NAMALWA (cell line): ENCODE data around the gene RASAL2.
A peak's percentile ranks its signal among the peaks of the same experiment; 100 is the strongest.

ENCODE experiments used
- DNase-seq: peaks from one replicate; pipeline ENCODE4 v3.0.0-alpha.2; 2015; ENCODE audit warnings: low spot score

RASAL2 gene

GRCh38 chr1:178393370-178393769, 299.5 kb downstream of the RASAL2 start:
- no peak for DNase-seq

DNA sequence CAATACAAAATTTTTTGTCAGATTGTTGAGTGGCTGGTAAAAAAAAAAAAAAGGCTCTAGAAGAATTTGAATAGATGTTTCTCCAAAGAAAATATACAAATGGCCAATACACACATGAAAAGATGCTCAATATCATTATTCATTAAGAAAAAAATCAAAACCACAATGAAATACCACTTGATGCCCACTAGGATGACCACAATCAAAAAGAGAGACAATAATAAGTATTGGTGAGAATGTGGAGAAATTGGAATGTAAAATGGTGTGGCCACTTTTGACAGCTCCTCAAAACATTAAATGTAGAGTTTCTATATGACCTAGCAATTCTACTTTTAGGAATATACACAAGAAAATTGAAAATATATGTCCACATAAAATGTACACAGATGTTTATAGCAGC, 302.9 kb downstream of the RASAL2 start:
- DNase-seq: no peak

DNA sequence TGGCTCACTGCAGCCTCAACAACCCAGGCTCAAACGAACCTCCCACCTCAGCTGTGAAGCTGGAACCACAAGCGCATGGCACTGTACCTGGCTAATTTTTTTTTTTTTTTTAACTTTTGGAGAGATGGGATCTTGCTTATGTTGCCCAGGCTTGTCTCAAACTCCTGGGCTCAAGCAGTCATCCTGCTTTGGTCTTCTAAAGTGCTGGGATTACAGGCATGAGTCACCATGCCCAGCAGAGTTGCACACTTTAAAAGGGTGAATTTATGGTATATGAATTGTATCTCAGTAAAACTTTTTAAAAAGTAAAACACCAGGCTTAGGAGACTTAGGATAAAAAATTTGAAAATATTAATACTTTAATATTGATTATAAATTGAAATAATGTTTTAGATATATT, 303.8 kb downstream of the RASAL2 start:
- no peak for DNase-seq

DNA sequence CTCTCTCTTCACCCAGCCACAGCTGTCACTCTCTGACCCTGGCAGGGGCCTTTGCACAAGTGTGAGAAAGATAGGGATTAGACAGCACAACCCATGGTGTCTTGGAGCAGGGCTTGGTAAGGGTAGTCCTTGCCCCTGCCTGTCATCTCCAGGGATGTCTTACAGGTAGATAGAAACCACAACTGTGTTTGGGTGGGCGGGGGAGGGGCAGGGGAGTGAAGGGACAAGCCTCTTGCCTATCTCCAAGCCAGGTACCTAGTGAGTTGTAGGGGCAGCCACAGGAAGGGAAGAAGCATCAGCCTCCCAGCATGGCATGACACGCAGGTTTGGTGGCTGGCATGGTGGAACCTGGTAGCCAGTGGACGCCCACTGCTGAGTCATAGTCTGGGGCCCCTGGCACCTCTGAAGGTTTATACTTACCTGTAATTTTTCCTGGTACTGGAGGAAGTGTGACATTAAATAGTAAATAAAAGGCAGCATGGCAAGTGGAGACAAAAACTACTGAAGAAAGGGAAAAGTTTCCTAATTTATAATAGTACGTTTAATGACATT, 305.3 kb downstream of the RASAL2 start:
- no peak for DNase-seq

GRCh38 chr1:178405137-178405536, 311.2 kb downstream of the RASAL2 start:
- DNase-seq: no peak

- no peak for DNase-seq
These were observed 313.3 kb downstream of the RASAL2 start for GRCh38 chr1:178407215-178407614.

GRCh38 chr1:178407655-178408054, 313.8 kb downstream of the RASAL2 start:
- peak; percentile 56 for DNase-seq

- no peak for DNase-seq
These were observed 315.0 kb downstream of the RASAL2 start for GRCh38 chr1:178408871-178409270.

DNA sequence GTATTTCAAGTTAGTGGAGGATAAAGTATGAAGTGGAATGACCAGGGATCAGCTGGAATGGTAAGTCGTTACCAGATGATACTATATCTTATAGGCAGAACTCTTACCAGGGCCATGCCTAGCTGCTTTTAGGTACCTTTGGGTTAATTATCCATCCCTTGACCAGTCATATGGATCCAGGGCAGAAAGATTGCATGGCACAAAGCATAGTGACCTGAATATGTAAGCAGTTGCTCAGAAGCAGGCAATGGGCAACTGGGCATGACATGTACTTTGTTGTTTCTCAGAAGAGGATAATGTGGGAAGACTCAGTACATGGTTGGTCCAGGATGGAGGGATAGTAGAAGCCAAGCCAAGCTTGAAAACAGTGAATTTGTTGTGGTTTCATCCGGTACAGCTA, 315.6 kb downstream of the RASAL2 start:
- no peak for DNase-seq

GRCh38 chr1:178411756-178412399, 318.0 kb downstream of the RASAL2 start:
- DNase-seq: no peak

GRCh38 chr1:178412400-178412770, 318.5 kb downstream of the RASAL2 start:
- no peak for DNase-seq

- no peak for DNase-seq
These were observed 324.0 kb downstream of the RASAL2 start for GRCh38 chr1:178417858-178418257.

DNA sequence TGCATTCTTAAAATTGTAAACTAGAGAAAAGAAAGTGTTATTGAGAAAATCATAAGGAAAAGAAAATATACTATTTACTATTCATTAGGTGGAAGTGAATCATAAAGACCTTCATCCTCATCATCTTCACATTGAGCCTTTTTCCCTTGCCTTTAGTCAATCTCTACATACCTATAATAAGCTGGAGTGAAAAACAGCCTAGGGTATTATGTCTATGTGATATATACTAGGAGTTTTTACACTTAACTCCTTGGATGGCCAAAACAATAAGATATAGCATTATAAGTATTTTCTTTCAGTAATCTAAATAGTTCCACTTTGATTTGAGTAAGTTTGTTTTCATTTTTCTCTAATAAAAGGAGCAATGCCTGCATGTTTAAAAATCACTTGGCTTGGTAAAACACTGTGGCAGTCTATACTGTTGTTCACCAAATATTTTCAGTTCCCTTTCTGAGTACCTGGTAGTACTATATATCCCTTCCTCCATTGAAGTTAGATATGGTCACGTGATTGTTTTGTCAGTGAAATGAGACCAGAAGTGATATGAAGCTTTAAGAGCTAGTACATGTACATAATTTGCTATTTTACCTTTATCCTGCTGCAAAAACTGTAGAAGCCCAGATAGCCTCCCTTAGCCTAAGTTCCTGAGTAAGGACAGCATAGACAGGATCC, 324.5 kb downstream of the RASAL2 start:
- peak; percentile 43 for DNase-seq

DNA sequence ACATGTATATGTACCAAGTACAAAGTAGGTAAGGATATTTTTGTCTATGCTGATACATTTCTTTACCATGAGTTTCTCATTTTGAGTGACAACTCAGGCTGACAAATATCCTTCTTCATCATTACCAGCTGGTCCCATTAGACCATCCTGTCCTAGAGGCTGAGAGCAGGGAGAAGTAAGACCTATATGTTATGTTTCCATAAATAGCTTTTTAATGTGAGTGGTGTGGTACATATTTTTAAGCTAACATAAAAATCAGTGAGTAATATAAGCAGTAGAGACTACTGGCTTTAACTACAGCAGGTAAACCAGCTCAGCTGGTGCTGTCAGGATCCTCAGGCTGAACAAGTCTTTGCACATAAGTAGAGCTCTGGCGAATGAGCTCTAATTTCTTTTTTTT, 340.5 kb downstream of the RASAL2 start:
- no peak for DNase-seq

- DNase-seq: no peak
These were observed 341.1 kb downstream of the RASAL2 start for GRCh38 chr1:178434899-178435435.

GRCh38 chr1:178436899-178437298, 343.0 kb downstream of the RASAL2 start:
- no peak for DNase-seq

GRCh38 chr1:178438432-178438831, 344.5 kb downstream of the RASAL2 start:
- DNase-seq: no peak

GRCh38 chr1:178442925-178443324, 349.0 kb downstream of the RASAL2 start:
- DNase-seq: no peak

DNA sequence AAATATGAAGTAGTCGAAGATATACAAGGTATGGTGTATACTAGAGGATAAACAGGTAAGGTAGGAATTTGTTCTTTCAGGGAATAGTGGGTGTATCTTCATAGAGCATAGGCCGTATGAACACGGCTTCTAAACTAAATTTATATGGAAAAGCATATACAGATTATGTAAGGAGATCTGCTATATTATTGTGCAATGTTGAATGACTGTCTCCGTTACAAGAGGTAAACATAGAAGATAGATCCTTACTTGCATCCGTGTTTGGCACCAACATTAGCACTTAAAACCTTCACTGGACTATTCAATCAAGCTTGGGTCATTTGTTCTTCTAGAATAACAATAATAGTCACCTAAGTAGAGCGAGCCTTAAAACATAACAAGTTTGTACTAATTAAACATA, 357.0 kb downstream of the RASAL2 start:
- no peak for DNase-seq

DNA sequence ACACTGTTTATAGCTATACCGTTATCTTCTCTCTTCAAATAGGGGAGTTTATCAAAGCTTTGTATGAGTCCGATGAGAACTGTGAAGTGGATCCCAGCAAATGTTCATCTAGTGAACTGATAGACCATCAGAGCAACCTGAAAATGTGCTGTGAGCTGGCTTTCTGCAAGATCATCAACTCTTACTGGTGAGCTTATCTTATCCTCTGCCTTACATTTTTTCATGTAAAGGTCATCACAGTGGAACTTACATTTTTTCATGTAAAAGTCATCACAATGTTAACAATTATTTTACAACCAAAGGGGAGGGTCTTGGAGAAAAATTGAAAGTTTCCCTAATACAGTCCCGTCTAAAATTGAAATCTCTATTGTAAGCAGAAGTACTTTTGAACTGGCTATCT, 357.6 kb downstream of the RASAL2 start:
- no peak for DNase-seq

DNA sequence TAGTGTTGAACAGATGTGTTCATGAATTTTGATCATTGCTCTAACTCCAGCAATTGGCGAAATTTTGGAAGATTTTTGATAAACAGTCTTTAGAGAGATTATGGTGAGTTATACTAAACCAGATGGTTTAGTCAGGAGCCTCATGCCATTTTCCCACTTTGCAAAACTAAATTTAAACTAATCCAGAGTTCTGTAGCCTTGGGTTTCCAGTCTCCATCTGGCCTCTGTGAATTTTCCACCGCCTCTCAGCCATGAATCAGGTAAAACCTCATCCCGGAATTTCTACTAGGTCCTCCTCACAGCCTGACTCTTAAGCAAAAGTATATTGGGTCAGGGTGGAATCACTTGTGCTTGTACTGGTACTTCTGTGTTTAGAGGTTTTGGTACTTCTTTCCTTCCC, 358.1 kb downstream of the RASAL2 start:
- DNase-seq: no peak

- no peak for DNase-seq
These were observed 362.6 kb downstream of the RASAL2 start for GRCh38 chr1:178456472-178456871.

DNA sequence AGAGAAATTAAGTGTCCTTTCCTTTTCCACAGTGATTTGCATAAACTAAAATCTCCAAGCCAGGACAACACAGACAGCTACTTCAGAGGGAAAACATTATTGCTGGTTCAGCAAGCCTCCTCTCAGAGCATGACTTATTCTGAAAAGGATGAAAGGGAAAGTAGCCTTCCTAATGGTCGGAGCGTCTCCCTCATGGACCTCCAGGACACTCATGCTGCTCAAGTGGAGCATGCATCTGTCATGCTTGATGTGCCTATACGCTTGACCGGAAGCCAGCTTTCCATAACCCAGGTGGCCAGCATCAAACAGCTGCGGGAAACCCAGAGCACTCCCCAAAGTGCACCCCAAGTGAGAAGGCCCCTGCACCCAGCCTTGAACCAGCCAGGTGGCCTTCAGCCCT, 363.7 kb downstream of the RASAL2 start:
- DNase-seq: no peak

GRCh38 chr1:178458203-178458602, 364.3 kb downstream of the RASAL2 start:
- DNase-seq: no peak
